Bronchial epithelial cell (primary cell): Measurements from ENCODE around the gene FXYD4. TPM values are rescaled to one million over a fixed set of nuclear protein-coding genes. Genes with fewer than 3 reads are reported as not detected.
"Not testable (repeated sequence)": the region's sequence is repeated elsewhere in the genome, so short reads cannot be mapped to it uniquely, and the experiment has no call there.

Experiments used
- DNase-seq: peaks from one replicate; pipeline ENCODE4 v3.0.0-alpha.2; 2010; ENCODE audit warnings: low read depth
- FAIRE-seq: peaks from 2 replicates; lab custom pipeline; 2011; peaks lifted over from hg19 to GRCh38; lab: Jason Lieb, UNC
- H3K27me3 ChIP-seq: 2 replicates; pipeline ENCODE4 v1.5.1; 2011; ENCODE audit warnings: low read length; ENCODE audit not compliant: control insufficient read depth, insufficient read depth
- H3K36me3 ChIP-seq: 2 replicates; pipeline ENCODE4 v1.5.1; 2011; ENCODE audit warnings: low read length; ENCODE audit not compliant: control insufficient read depth, insufficient read depth
- H3K4me3 ChIP-seq: 2 replicates; pipeline ENCODE4 v1.5.1; 2011; ENCODE audit warnings: mild to moderate bottlenecking, low read depth, low read length, control low read depth
- total RNA-seq: library from RNA; depleted of rRNA; stranded (reverse); fragments of >200 nt; gene quantifications from 2 replicates; pipeline ENCODE4 v1.2.1, GENCODE V29; 2014
- TF ChIP-seq, protein P1 (sequence below): IDR thresholded peaks from 2 replicates; pipeline ENCODE4 v1.5.1; 2011; ENCODE audit warnings: mild to moderate bottlenecking, moderate library complexity, low read length, control low read depth, inconsistent platforms; ENCODE audit not compliant: insufficient read depth, severe bottlenecking

The FXYD4 gene
- total RNA-seq, 1 donor from 2014 or later: not detected

GRCh38 chr10:43336641-43337318 is 34.7 kb upstream of the FXYD4 start:
- FAIRE-seq (no peak), DNase-seq (peak; percentile 42)
- Histone ChIP-seq H3K36me3 (no peaks in the 10 kb centered on the region), H3K27me3 (no peaks in the 10 kb centered on the region), H3K4me3 (no peak overlapping the region)
- TF ChIP-seq, protein P1, sequence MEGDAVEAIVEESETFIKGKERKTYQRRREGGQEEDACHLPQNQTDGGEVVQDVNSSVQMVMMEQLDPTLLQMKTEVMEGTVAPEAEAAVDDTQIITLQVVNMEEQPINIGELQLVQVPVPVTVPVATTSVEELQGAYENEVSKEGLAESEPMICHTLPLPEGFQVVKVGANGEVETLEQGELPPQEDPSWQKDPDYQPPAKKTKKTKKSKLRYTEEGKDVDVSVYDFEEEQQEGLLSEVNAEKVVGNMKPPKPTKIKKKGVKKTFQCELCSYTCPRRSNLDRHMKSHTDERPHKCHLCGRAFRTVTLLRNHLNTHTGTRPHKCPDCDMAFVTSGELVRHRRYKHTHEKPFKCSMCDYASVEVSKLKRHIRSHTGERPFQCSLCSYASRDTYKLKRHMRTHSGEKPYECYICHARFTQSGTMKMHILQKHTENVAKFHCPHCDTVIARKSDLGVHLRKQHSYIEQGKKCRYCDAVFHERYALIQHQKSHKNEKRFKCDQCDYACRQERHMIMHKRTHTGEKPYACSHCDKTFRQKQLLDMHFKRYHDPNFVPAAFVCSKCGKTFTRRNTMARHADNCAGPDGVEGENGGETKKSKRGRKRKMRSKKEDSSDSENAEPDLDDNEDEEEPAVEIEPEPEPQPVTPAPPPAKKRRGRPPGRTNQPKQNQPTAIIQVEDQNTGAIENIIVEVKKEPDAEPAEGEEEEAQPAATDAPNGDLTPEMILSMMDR: no peak

DNA sequence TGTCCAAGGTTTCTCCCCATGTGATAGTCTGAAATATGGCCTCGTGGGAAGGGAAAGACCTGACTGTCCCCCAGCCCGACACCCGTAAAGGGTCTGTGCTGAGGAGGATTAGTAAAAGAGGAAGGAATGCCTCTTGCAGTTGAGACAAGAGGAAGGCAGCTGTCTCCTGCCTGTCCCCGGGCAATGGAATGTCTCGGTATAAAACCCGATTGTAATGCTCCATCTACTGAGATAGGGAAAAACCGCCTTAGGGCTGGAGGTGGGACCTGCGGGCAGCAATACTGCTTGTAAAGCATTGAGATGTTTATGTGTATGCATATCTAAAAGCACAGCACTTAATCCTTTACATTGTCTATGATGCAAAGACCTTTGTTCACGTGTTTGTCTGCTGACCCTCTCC is 33.9 kb upstream of the FXYD4 start:
- not testable (repeated sequence) for FAIRE-seq

DNA sequence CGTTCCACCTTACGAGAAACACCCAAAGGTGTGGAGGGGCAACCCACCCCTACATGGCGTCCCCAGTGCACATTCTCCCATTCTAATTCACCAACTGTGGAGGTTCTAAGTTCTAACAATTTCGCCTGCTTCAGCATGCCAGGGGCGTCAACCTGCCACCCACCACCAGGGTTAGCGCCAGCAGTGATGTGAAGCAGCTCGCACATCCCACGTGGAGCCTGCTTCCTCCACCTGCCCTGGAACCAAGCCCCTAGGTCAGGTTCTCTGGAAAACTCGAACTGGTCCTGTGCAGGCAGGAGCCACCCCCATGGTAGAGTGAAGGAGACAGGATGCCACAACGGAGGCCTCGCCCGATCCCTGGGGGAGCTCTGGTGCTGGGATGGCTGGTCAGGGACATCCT is 33.3 kb upstream of the FXYD4 start:
- FAIRE-seq (no peak), DNase-seq (no peak)
- TF ChIP-seq, protein P1: no peak
- H3K4me3 ChIP-seq: no peak overlapping the region
- no peaks in the 10 kb centered on the region for H3K27me3 ChIP-seq
- H3K36me3 ChIP-seq: no peaks in the 10 kb centered on the region

More for the DNA sequence above, 33.9 kb upstream of the FXYD4 start:
- H3K27me3 ChIP-seq, H3K36me3 ChIP-seq, DNase-seq, H3K4me3 ChIP-seq: not testable (repeated sequence)

DNA sequence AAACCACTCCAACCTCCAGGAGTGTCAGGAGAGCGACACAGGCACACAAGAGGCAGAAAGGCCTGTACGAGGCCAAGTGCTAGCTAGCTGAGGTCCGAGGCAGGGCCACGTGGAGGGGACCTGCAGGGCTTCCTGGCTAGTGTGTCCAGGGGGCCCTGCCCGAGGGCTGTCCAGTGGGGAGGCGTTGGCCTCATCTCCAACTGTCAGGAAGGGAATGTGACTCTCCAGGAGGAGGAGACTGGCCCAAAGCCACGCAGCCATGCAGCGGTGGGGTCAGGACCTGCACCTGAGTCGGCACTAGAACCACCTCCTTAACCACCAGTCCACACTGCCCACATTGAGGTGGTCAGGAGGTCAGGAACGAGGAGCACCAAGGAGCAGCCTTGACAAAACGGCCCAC is 32.3 kb upstream of the FXYD4 start:
- H3K4me3 ChIP-seq: no peak overlapping the region
- TF ChIP-seq, protein P1: no peak
- H3K36me3 ChIP-seq: no peaks in the 10 kb centered on the region
- DNase-seq (no peak), FAIRE-seq (no peak)
- H3K27me3 ChIP-seq: no peaks in the 10 kb centered on the region

DNA sequence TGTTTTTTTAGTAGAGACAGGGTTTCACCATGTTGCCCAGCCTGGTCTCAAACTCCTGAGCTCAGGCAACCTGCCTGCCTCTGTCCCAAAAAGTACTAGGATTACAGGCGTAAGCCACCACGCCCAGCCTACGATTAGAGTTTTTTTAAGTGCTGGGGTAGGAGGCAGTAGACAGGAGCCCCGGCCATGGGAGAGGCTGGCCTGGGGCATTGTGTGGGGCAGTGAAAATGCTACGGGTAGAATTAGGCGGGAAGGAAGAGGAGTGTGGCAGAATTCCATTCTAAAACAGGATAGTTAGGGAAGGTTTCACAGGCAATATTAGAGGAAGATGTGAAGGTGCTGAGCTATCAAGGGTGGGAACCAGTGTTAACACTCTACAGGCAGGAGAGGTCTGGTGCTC is 31.3 kb upstream of the FXYD4 start:
- Histone ChIP-seq H3K36me3 (no peaks in the 10 kb centered on the region), H3K27me3 (no peaks in the 10 kb centered on the region), H3K4me3 (no peak overlapping the region)
- FAIRE-seq (peak; percentile 88), DNase-seq (no peak)
- TF ChIP-seq, protein P1: no peak

DNA sequence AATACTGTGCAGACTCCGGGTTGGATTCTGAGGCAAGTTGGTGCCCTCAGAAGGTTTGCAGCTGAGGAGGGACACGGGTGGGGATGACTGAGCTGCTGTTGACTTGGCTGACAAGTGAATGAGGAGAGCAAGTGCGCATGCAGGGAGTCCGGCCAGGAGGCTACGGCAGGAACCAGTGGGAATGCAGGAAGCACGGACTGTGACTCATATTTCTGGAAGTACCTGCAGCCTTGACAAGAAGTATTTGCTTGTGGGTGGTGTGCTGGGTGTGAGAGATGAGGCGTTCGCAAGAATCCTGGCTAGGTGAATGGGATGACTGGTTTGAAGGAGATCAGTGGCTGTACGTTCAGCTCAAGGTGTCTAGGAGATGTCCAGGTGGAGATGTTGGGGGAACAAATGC is 30.8 kb upstream of the FXYD4 start:
- no peaks in the 10 kb centered on the region for H3K27me3 ChIP-seq
- no peaks in the 10 kb centered on the region for H3K36me3 ChIP-seq
- TF ChIP-seq, protein P1: no peak
- DNase-seq (peak; percentile 93), FAIRE-seq (peak; percentile 97)
- no peak overlapping the region for H3K4me3 ChIP-seq
